Mucosa of stomach (tissue), 1 donor: ENCODE results near the gene OR6V1.

Source experiments
- H3K27me3 ChIP-seq: one replicate; pipeline ENCODE4 v1.7.0; 2013; ENCODE audit warnings: mild to moderate bottlenecking, low read length; ENCODE audit not compliant: control insufficient read depth, insufficient read depth
- H3K36me3 ChIP-seq: one replicate; pipeline ENCODE4 v1.7.0; 2013; ENCODE audit warnings: low read length; ENCODE audit not compliant: control insufficient read depth, insufficient read depth
- H3K4me1 ChIP-seq: one replicate; pipeline ENCODE4 v1.7.0; 2013; ENCODE audit warnings: mild to moderate bottlenecking, low read length; ENCODE audit not compliant: control insufficient read depth, insufficient read depth
- H3K4me3 ChIP-seq: one replicate; pipeline ENCODE4 v1.7.0; 2013; ENCODE audit warnings: low read length
- H3K9ac ChIP-seq: one replicate; pipeline ENCODE4 v1.7.0; 2013; ENCODE audit warnings: mild to moderate bottlenecking, low read length, moderate library complexity
- H3K9me3 ChIP-seq: one replicate; pipeline ENCODE4 v1.7.0; 2013; ENCODE audit warnings: mild to moderate bottlenecking, low read length, moderate library complexity; ENCODE audit not compliant: control insufficient read depth
- donor health status: Pancreatic carcinoma.

Gene OR6V1

DNA sequence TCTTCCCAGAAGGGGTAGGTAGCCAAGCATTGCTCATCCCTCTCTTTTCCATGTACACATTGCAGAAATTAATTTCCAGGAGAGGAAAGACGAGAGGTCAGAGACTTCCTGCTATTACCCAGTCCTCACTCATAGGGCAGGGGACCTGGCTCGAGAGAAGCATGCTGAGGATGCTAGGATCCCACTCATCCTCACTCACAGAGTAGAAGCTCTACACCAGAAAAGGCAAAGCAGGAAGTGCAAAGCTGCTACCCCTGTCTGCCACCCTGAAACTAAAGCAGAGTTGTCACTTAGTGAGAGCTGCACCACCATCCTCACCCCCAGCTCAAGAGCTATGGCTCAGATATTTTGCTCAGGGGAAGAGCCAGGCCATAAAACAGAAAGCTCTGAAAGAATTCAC lies 35.1 kb upstream of the OR6V1 start:
- H3K9me3 ChIP-seq, result no peaks in the 10 kb centered on the region
- no peaks in the 10 kb centered on the region for H3K27me3 ChIP-seq
- no peak overlapping the region for H3K4me3 ChIP-seq
- H3K4me1 ChIP-seq, result no peaks in the 10 kb centered on the region
- H3K9ac ChIP-seq, result no peak overlapping the region
- H3K36me3 ChIP-seq, result no peaks in the 10 kb centered on the region

- H3K4me1 ChIP-seq, result no peaks in the 10 kb centered on the region
- no peaks in the 10 kb centered on the region for H3K27me3 ChIP-seq
- no peaks in the 10 kb centered on the region for H3K9me3 ChIP-seq
- no peak overlapping the region for H3K9ac ChIP-seq
- no peaks in the 10 kb centered on the region for H3K36me3 ChIP-seq
- no peak overlapping the region for H3K4me3 ChIP-seq
Measured at GRCh38 chr7:143018931-143019330, 33.2 kb upstream of the OR6V1 start.

- Histone ChIP-seq H3K9ac (no peak overlapping the region), H3K9me3 (no peaks in the 10 kb centered on the region), H3K36me3 (no peaks in the 10 kb centered on the region), H3K27me3 (no peaks in the 10 kb centered on the region), H3K4me3 (no peak overlapping the region), H3K4me1 (no peaks in the 10 kb centered on the region)
Measured at GRCh38 chr7:143023047-143023446, 29.1 kb upstream of the OR6V1 start.

- Histone ChIP-seq H3K4me3 (no peak overlapping the region), H3K36me3 (no peaks in the 10 kb centered on the region), H3K9me3 (no peaks in the 10 kb centered on the region), H3K27me3 (no peaks in the 10 kb centered on the region), H3K4me1 (no peaks in the 10 kb centered on the region), H3K9ac (no peak overlapping the region)
Measured at GRCh38 chr7:143025371-143025770, 26.8 kb upstream of the OR6V1 start.

DNA sequence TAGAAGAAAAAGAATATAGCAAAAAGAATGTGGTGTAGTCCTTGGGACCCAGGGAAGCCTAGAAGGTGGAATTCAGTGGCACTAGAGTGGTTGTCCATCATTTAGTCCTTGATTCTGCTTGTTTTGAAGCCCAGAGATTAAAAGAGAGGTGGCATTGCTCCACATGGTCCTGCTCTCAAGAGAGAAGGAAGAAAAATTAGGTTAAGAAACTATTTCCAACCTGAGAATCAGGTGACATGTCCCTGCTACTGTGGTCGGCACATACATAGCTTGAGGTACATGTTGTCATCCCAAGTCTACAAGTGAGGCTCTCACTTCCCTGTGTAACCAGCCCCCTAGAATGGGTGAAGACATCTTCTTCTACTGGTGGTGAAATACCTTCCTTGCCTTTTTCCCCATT lies 25.1 kb upstream of the OR6V1 start, which contains the start of gene OR9A2:
Gene OR9A2 (minus strand): TSS at position 101 of the 400 bp plus-strand sequence. CDS start 0 bp downstream, at position 101.
- H3K9ac ChIP-seq, result no peak within 1 kb of the TSS
- no peaks in the 10 kb centered on the region for H3K36me3 ChIP-seq
- H3K9me3 ChIP-seq, result no peaks in the 10 kb centered on the region
- H3K4me3 ChIP-seq, result no peak within 1 kb of the TSS
- no peaks in the 10 kb centered on the region for H3K4me1 ChIP-seq
- H3K27me3 ChIP-seq, result no peaks in the 10 kb centered on the region

- H3K36me3 ChIP-seq, result no peaks in the 10 kb centered on the region
- H3K9ac ChIP-seq, result no peak overlapping the region
- no peaks in the 10 kb centered on the region for H3K4me1 ChIP-seq
- H3K27me3 ChIP-seq, result no peaks in the 10 kb centered on the region
- H3K4me3 ChIP-seq, result no peak overlapping the region
- no peaks in the 10 kb centered on the region for H3K9me3 ChIP-seq
Measured at GRCh38 chr7:143027683-143028082, 24.5 kb upstream of the OR6V1 start.

- H3K27me3 ChIP-seq, result no peaks in the 10 kb centered on the region
- no peak overlapping the region for H3K9ac ChIP-seq
- H3K36me3 ChIP-seq, result no peaks in the 10 kb centered on the region
- no peaks in the 10 kb centered on the region for H3K9me3 ChIP-seq
- peaks cover 14% of the 10 kb centered on the region for H3K4me1 ChIP-seq
- H3K4me3 ChIP-seq, result no peak overlapping the region
Measured at GRCh38 chr7:143038635-143039034, 13.5 kb upstream of the OR6V1 start.

DNA sequence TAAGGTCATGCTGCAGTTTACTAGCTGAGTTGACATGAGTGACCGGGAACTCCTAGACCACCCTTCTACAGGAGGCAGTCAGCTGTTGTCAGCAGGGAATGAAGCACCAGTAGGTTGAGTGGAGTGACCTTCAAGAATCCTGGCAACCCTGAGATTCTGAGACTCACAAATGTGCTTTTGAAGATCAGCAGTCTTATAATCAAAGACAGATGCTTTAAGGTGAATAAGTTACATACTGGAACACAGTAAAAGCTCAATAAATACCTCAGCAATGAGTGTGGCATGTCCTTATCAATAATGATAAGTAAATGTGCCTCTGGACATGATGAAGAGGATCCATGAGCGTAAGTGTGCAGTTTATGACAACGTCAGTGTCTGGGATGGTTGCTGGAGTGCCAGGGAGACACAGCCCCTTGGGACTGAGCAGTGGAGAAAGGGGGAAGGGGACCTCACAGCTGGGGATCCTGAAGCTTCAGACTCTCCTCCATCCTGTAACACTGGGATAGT lies 11.9 kb upstream of the OR6V1 start:
- Histone ChIP-seq H3K36me3 (no peaks in the 10 kb centered on the region), H3K27me3 (no peaks in the 10 kb centered on the region), H3K9me3 (no peaks in the 10 kb centered on the region), H3K4me1 (peaks cover 14% of the 10 kb centered on the region), H3K4me3 (no peak overlapping the region), H3K9ac (no peak overlapping the region)

DNA sequence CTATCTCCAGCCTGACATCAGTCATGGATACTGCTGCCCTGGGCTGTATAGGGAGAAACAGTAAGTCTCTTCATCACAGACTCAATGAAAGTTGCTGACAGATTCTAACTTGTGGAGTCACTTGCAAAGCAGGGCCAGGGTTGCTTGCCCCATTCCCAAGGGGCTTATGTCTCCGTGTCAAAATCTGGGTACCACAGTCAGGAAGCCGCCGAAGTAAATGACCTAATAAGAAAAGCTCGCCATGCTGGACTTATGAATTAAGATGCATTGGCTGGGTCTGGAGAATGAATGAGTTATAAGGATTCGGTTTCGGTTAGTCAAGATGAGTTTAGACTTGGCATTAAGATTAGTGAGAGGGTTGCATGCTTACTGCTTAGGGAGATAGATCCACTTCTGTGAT lies 10.8 kb upstream of the OR6V1 start:
- Histone ChIP-seq H3K9me3 (no peaks in the 10 kb centered on the region), H3K36me3 (no peaks in the 10 kb centered on the region), H3K4me1 (peaks cover 14% of the 10 kb centered on the region), H3K9ac (no peak overlapping the region), H3K4me3 (no peak overlapping the region), H3K27me3 (no peaks in the 10 kb centered on the region)

GRCh38 chr7:143042159-143042789 lies 9.9 kb upstream of the OR6V1 start:
- Histone ChIP-seq H3K27me3 (no peaks in the 10 kb centered on the region), H3K4me1 (peaks cover 14% of the 10 kb centered on the region), H3K9me3 (no peaks in the 10 kb centered on the region), H3K36me3 (no peaks in the 10 kb centered on the region), H3K4me3 (no peak overlapping the region), H3K9ac (no peak overlapping the region)

GRCh38 chr7:143042790-143043271 lies 9.3 kb upstream of the OR6V1 start:
- Histone ChIP-seq H3K9me3 (no peaks in the 10 kb centered on the region), H3K4me3 (no peak overlapping the region), H3K4me1 (peaks cover 14% of the 10 kb centered on the region), H3K9ac (no peak overlapping the region), H3K36me3 (no peaks in the 10 kb centered on the region), H3K27me3 (no peaks in the 10 kb centered on the region)

- Histone ChIP-seq H3K4me1 (peaks cover 14% of the 10 kb centered on the region), H3K9me3 (no peaks in the 10 kb centered on the region), H3K36me3 (no peaks in the 10 kb centered on the region), H3K4me3 (no peak overlapping the region), H3K9ac (no peak overlapping the region), H3K27me3 (no peaks in the 10 kb centered on the region)
Measured at GRCh38 chr7:143043391-143043790, 8.8 kb upstream of the OR6V1 start.
